Cardiac muscle cell (in vitro differentiated cells and primary cell): Measurements from ENCODE around the gene SSRP1. TPM values are rescaled to one million over a fixed set of nuclear protein-coding genes. Genes with fewer than 3 reads are reported as not detected.
A peak's percentile ranks its signal among the peaks of the same experiment; 100 is the strongest.

Source experiments
- DNase-seq, 2 donors: peaks; one replicate each; pipeline versions ENCODE4 v3.0.0 to v3.0.0-alpha.2; 2010 to 2017; ENCODE audit warnings: low read depth in 1 of 2, low spot score in 1 of 2
- H3K27ac ChIP-seq: fragments of 200-600 bp; sonication (generic); 2 replicates; pipeline ENCODE4 v1.5.1; 2016
- H3K27me3 ChIP-seq: fragments of 200-600 bp; sonication (generic); 2 replicates; pipeline ENCODE4 v1.6.0; 2016; ENCODE audit warnings: control low read depth
- H3K36me3 ChIP-seq: fragments of 200-600 bp; sonication (generic); 2 replicates; pipeline ENCODE4 v1.5.1; 2016; ENCODE audit warnings: control low read depth
- H3K4me1 ChIP-seq: fragments of 200-600 bp; sonication (generic); 2 replicates; pipeline ENCODE4 v1.8.1; 2017; ENCODE audit warnings: low read depth, mild to moderate bottlenecking, mixed run types
- H3K4me3 ChIP-seq: fragments of 200-600 bp; sonication (generic); 2 replicates; pipeline ENCODE4 v1.5.1; 2016; ENCODE audit warnings: mild to moderate bottlenecking
- H3K9me3 ChIP-seq: fragments of 200-600 bp; sonication (generic); 2 replicates; pipeline ENCODE4 v1.5.1; 2017; ENCODE audit warnings: low read depth, mild to moderate bottlenecking, control low read depth
- polyA plus RNA-seq: library from polyadenylated mRNA; unstranded; fragments of >200 nt; fragmentation: Nextera tagmentation; extraction: Ambion mirVana; gene quantifications from 2 replicates; pipeline ENCODE4 v1.2.1, GENCODE V29; 2016
- total RNA-seq: library from RNA; depleted of rRNA; stranded (reverse); fragments of >200 nt; gene quantifications from 2 replicates; pipeline ENCODE4 v1.2.3, GENCODE V29; 2016
- TF ChIP-seq, protein P1 (sequence below): IDR thresholded peaks from 2 replicates; pipeline ENCODE4 v1.5.1; 2012; ENCODE audit warnings: low read depth, mild to moderate bottlenecking, low read length

Gene SSRP1, protein sequence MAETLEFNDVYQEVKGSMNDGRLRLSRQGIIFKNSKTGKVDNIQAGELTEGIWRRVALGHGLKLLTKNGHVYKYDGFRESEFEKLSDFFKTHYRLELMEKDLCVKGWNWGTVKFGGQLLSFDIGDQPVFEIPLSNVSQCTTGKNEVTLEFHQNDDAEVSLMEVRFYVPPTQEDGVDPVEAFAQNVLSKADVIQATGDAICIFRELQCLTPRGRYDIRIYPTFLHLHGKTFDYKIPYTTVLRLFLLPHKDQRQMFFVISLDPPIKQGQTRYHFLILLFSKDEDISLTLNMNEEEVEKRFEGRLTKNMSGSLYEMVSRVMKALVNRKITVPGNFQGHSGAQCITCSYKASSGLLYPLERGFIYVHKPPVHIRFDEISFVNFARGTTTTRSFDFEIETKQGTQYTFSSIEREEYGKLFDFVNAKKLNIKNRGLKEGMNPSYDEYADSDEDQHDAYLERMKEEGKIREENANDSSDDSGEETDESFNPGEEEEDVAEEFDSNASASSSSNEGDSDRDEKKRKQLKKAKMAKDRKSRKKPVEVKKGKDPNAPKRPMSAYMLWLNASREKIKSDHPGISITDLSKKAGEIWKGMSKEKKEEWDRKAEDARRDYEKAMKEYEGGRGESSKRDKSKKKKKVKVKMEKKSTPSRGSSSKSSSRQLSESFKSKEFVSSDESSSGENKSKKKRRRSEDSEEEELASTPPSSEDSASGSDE
- 112 and 180 TPM in 2 replicates for total RNA-seq
- 87.0 and 112 TPM in 2 replicates for polyA plus RNA-seq

DNA sequence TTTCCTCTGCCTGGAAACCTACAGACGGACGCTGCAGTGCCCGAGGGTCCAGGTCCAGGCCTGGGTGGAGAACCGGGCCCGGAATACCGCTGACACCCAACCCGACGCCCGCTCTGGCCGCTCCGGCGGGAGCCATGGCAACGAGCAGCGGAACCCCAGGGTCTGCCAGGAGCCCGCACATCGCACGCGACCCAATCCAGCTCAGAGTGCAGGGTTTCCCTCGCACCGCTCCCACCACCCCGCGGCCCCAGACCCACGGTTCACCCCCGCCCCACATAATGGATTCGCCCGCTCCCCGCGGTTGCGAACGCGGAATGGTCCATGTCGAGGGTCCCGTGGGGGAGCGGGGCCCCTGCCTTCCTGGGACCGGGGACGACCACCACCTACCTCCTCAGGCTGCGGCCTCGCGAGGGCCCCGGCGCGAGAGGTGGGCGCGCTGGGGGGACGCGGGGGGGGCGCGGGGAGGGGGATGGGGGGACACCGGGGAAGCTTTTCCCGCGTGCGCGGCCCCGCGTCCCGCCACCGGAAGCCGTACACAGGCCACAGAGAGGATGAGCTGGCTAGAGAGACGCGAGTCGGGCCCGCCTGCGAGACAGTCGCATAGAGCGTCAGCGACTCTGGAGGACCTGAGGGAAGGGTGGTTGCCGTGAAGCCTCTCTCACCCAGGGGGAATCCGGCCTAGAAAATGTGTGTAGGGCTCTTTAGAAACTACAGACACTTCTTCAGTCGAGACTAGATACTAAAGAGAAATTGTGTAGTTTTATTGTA, at the start of gene SSRP1:
Gene SSRP1, minus strand, starts transcription at position 550 of the 768 bp plus-strand sequence. CDS start 771 bp downstream, outside the sequence.
- Histone ChIP-seq H3K27me3 (no peaks in the 10 kb centered on the region), H3K4me1 (peaks cover 16% of the 10 kb centered on the region), H3K36me3 (peaks cover 18% of the 10 kb centered on the region), H3K27ac (peak within 1 kb of the TSS; percentile 88), H3K4me3 (peak within 1 kb of the TSS; percentile 83), H3K9me3 (no peaks in the 10 kb centered on the region)
- TF ChIP-seq, protein P1, sequence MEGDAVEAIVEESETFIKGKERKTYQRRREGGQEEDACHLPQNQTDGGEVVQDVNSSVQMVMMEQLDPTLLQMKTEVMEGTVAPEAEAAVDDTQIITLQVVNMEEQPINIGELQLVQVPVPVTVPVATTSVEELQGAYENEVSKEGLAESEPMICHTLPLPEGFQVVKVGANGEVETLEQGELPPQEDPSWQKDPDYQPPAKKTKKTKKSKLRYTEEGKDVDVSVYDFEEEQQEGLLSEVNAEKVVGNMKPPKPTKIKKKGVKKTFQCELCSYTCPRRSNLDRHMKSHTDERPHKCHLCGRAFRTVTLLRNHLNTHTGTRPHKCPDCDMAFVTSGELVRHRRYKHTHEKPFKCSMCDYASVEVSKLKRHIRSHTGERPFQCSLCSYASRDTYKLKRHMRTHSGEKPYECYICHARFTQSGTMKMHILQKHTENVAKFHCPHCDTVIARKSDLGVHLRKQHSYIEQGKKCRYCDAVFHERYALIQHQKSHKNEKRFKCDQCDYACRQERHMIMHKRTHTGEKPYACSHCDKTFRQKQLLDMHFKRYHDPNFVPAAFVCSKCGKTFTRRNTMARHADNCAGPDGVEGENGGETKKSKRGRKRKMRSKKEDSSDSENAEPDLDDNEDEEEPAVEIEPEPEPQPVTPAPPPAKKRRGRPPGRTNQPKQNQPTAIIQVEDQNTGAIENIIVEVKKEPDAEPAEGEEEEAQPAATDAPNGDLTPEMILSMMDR: no peak
- peak; percentile 88 to 91 for DNase-seq

DNA sequence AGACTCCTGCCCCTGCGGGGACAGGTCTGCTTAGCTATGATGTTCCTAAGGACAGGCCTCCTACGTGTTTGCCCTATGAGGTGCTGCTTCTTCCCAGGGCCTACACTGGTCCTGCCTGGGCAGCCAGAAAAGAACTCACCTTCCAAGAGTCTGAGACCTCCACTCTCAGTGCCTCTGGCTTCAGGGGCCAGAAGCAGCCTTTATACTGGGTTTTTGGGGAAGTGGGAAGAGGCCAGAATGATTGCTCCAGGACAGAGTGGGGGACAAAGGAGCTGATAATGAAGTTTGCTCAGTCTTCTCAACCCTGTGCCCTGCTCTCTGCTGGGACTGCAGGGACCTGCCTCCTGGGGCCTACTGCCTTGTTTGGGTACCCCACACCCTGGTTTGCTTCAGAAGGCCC, 45.3 kb upstream of the SSRP1 start, which contains the start of gene PRG3:
Gene PRG3, minus strand, starts transcription at position 176 of the 400 bp plus-strand sequence. CDS start 442 bp downstream, outside the sequence.
- H3K4me3 ChIP-seq: no peak within 1 kb of the TSS
- no peaks in the 10 kb centered on the region for H3K27me3 ChIP-seq
- TF ChIP-seq, protein P1: no peak
- H3K36me3 ChIP-seq: no peaks in the 10 kb centered on the region
- H3K27ac ChIP-seq: no peak within 1 kb of the TSS
- no peaks in the 10 kb centered on the region for H3K9me3 ChIP-seq
- DNase-seq: no peak
- no peaks in the 10 kb centered on the region for H3K4me1 ChIP-seq

DNA sequence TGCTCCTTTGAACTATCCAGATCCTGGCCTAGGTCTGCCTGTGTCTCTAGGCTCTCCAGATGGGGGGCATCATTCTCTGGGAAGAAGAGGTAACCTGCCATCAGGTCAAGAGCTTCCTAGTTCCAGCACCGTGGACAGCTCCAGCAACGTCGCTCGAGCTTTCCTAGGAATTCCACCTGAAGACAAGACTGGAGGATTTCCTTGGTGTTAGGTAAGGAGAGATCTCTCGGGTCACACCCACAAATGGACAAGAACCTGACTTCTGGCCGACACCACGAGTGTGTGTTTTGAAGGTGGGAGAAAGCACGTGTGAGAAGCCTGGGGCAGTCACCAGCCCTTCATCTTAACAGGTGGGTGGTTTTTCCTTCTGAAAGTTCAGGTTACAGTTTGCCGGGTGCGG, 44.0 kb upstream of the SSRP1 start:
- H3K9me3 ChIP-seq: no peaks in the 10 kb centered on the region
- no peak overlapping the region for H3K27ac ChIP-seq
- peak; percentile 40 to 71 for DNase-seq
- no peaks in the 10 kb centered on the region for H3K36me3 ChIP-seq
- TF ChIP-seq, protein P1: no peak
- H3K4me1 ChIP-seq: no peaks in the 10 kb centered on the region
- H3K4me3 ChIP-seq: no peak overlapping the region
- no peaks in the 10 kb centered on the region for H3K27me3 ChIP-seq

DNA sequence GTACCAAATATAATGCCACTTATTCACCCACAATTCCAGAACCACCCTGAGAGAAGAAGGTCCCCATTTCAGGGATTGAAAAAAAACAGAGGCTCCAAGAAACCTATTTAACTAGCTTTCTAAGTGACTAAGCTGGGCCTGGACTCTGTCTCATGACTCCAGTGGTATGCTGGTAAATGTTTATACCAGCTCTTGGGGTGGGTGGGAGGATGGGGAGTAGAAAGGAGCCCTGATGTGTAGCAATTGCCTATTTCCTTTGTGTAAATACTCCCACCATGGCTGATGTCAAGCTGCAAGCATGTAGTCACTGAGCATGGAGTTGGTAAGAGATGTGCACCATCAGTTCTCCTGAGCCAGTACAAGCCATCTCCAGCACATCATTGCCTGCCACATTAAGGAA, 42.5 kb upstream of the SSRP1 start:
- no peak for DNase-seq
- Histone ChIP-seq H3K4me1 (no peaks in the 10 kb centered on the region), H3K4me3 (no peak overlapping the region), H3K9me3 (no peaks in the 10 kb centered on the region), H3K27ac (no peak overlapping the region), H3K36me3 (no peaks in the 10 kb centered on the region), H3K27me3 (no peaks in the 10 kb centered on the region)
- TF ChIP-seq, protein P1: no peak

DNA sequence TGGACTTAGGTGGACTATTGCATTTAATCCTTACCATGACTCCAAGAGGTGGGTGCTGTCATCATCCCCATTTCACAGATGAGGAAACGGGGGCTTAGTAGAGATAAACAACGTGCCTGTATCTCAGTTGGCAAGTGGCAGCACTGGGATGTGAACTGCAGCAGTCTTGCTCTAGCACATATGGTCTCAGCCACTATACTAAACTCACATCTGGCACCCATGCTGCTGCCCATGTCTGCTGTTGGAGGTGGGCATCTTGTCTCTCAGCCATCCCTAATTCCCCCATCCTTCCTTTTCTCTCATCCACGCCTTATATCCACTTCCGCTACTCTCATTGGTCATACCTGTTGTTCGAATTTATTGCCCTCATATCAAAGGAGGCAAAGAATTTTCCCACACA, 41.4 kb upstream of the SSRP1 start:
- Histone ChIP-seq H3K27me3 (no peaks in the 10 kb centered on the region), H3K9me3 (no peaks in the 10 kb centered on the region), H3K4me3 (no peak overlapping the region), H3K4me1 (no peaks in the 10 kb centered on the region), H3K27ac (no peak overlapping the region), H3K36me3 (no peaks in the 10 kb centered on the region)
- TF ChIP-seq, protein P1: no peak
- no peak for DNase-seq
